A549 (cell line): ENCODE data around the gene CSNK2A3. TPM values are rescaled to one million over a fixed set of nuclear protein-coding genes. Genes with fewer than 3 reads are reported as not detected.
A peak's percentile ranks its signal among the peaks of the same experiment; 100 is the strongest.

Experiments
- ATAC-seq, 2 experiments: fragments of 200-7000 bp in 1 of 2; fragments of >200 bp in 1 of 2; cut with Nextera tagmentation in 1 of 2; cut with Tn5 transposase in 1 of 2; 3 replicates each; pipeline versions ENCODE4 v1.8.0 to v1.9.1; 2018 to 2020; ENCODE audit warnings: mild to moderate bottlenecking in 1 of 2, moderate library complexity in 1 of 2
- CTCF ChIA-PET: fragments of 300-600 bp; sonication (Branson Sonifier 250); formaldehyde crosslinking; extraction: SDS; loops from one replicate; lab custom pipeline; 2021; ENCODE audit warnings: antibody characterized with exemption, inconsistent platforms; lab: Yijun Ruan, JAX
- POLR2A ChIA-PET: fragments of 350-600 bp; formaldehyde crosslinking; extraction: SDS; loops from one replicate; lab custom pipeline; 2021; ENCODE audit warnings: antibody characterized with exemption, inconsistent platforms; lab: Yijun Ruan, JAX
- DNase-seq, 2 experiments: peaks; one replicate each; pipeline versions ENCODE4 v3.0.0 to v3.0.0-alpha.2; 2011 to 2016; ENCODE audit warnings: low read depth in 1 of 2, low spot score in 1 of 2
- FAIRE-seq: peaks from 2 replicates; lab custom pipeline; 2011; peaks lifted over from hg19 to GRCh38; lab: Jason Lieb, UNC
- H3K27ac ChIP-seq, 2 experiments: fragments of >200 bp; sonication (Bioruptor Twin); formaldehyde crosslinking; 3 replicates each; pipeline ENCODE4 v1.5.1; 2016 to 2017
- H3K4me1 ChIP-seq: fragments of >200 bp; sonication (Bioruptor Twin); formaldehyde crosslinking; 3 replicates; pipeline ENCODE4 v1.6.1; 2016
- H3K4me2 ChIP-seq: fragments of >200 bp; sonication (Bioruptor Twin); formaldehyde crosslinking; 3 replicates; pipeline ENCODE4 v1.6.1; 2016
- H3K4me3 ChIP-seq: fragments of >200 bp; sonication (Bioruptor Twin); formaldehyde crosslinking; 3 replicates; pipeline ENCODE4 v1.5.1; 2016
- H3K9me3 ChIP-seq: fragments of >200 bp; sonication (Bioruptor Twin); formaldehyde crosslinking; 3 replicates; pipeline ENCODE4 v1.6.1; 2016
- CHD2 ChIP-seq: fragments of 150-350 bp; IDR thresholded peaks from 2 replicates; pipeline ENCODE4 v1.6.1; 2014; ENCODE audit warnings: low read length; ENCODE audit not compliant: partially characterized antibody
- EHF ChIP-seq: fragments of 250-450 bp; sonication (Bioruptor Pico); IDR thresholded peaks from 2 replicates; pipeline ENCODE4 v1.5.0; 2020; ENCODE audit warnings: mild to moderate bottlenecking
- ESRRA ChIP-seq: fragments of 150-350 bp; IDR thresholded peaks from 2 replicates; pipeline ENCODE4 v1.6.1; 2014; ENCODE audit warnings: mild to moderate bottlenecking, low read length, borderline replicate concordance
- FOSL2 ChIP-seq, 2 experiments: fragments of 450-650 bp in 1 of 2; fragments of >200 bp in 1 of 2; sonication (Bioruptor Twin) in 1 of 2; formaldehyde crosslinking; IDR thresholded peaks; 2 replicates each; pipeline versions ENCODE4 v1.5.0 to v1.6.1; 2016 to 2020; ENCODE audit warnings: mild to moderate bottlenecking in 1 of 2, moderate library complexity in 1 of 2
- FOXS1 ChIP-seq: fragments of 250-450 bp; sonication (Bioruptor Pico); IDR thresholded peaks from 2 replicates; pipeline ENCODE4 v1.5.0; 2020; ENCODE audit warnings: mild to moderate bottlenecking, moderate library complexity
- GATA3 ChIP-seq: IDR thresholded peaks from 2 replicates; pipeline ENCODE4 v1.6.1; 2012; ENCODE audit warnings: borderline replicate concordance
- HEYL ChIP-seq: fragments of 250-450 bp; sonication (Bioruptor Pico); IDR thresholded peaks from 2 replicates; pipeline ENCODE4 v1.8.0; 2021; ENCODE audit warnings: mild to moderate bottlenecking, moderate library complexity
- HOXB13 ChIP-seq: fragments of 250-450 bp; sonication (Bioruptor Pico); IDR thresholded peaks from 2 replicates; pipeline ENCODE4 v1.5.0; 2020; ENCODE audit warnings: low read depth, mild to moderate bottlenecking, moderate library complexity
- HOXB5 ChIP-seq: fragments of 250-450 bp; sonication (Bioruptor Pico); IDR thresholded peaks from 2 replicates; pipeline ENCODE4 v1.5.0; 2020; ENCODE audit warnings: mild to moderate bottlenecking, moderate library complexity
- JUN ChIP-seq, 2 experiments: fragments of >200 bp; sonication (Bioruptor Twin); formaldehyde crosslinking; IDR thresholded peaks; 2 replicates in 1 of 2; 3 replicates in 1 of 2; pipeline ENCODE4 v1.6.1; 2016 to 2017
- KDM5A ChIP-seq: fragments of 200-600 bp; sonication (generic); IDR thresholded peaks from 2 replicates; pipeline ENCODE4 v1.6.1; 2016; ENCODE audit warnings: antibody characterized with exemption, mild to moderate bottlenecking
- MAFK ChIP-seq: fragments of 450-650 bp; IDR thresholded peaks from 2 replicates; pipeline ENCODE4 v1.6.1; 2014; ENCODE audit not compliant: partially characterized antibody
- MYC ChIP-seq: IDR thresholded peaks from 2 replicates; pipeline ENCODE4 v1.6.1; 2012; ENCODE audit warnings: mild to moderate bottlenecking, inconsistent platforms, low read length, improper control_type of control experiment, borderline replicate concordance
- PHF8 ChIP-seq: fragments of 200-600 bp; sonication (generic); IDR thresholded peaks from 2 replicates; pipeline ENCODE4 v1.6.1; 2016; ENCODE audit warnings: low read depth, mild to moderate bottlenecking, antibody characterized with exemption, moderate library complexity, borderline replicate concordance
- RCOR1 ChIP-seq: fragments of 150-350 bp; IDR thresholded peaks from 2 replicates; pipeline ENCODE4 v1.6.1; 2014; ENCODE audit warnings: antibody characterized with exemption, low read length, low read depth
- SREBF2 ChIP-seq: fragments of 450-650 bp; IDR thresholded peaks from 2 replicates; pipeline ENCODE4 v1.6.1; 2014; ENCODE audit warnings: mild to moderate bottlenecking, moderate library complexity
- TFCP2L1 ChIP-seq: fragments of 250-450 bp; sonication (Bioruptor Pico); IDR thresholded peaks from 2 replicates; pipeline ENCODE4 v1.5.0; 2021; ENCODE audit warnings: mild to moderate bottlenecking
- ZFP36 ChIP-seq: fragments of 450-650 bp; IDR thresholded peaks from 2 replicates; pipeline ENCODE4 v1.6.1; 2014; ENCODE audit warnings: borderline replicate concordance; ENCODE audit not compliant: partially characterized antibody
- WGBS: methylation state at CpG from one replicate; pipeline ENCODE4 v1.1.6; 2017; ENCODE audit errors: missing lambda C conversion rate; 5-methylcytosine and 5-hydroxymethylcytosine counted together
- polyA plus RNA-seq, 4 experiments: library from polyadenylated mRNA; depleted of rRNA in 3 of 4; stranded (reverse); fragments of >200 nt; fragmentation: RNase III in 1 of 4; extraction: RNeasy Plus Mini Kit Qiagen cat#74134 plus additional on column Dnase treatment in 1 of 4; gene quantifications; 2 replicates in 3 of 4; 3 replicates in 1 of 4; pipeline ENCODE4 v1.2.3, GENCODE V29; 2011 to 2017
- TF ChIP-seq, protein P1 (sequence below): fragments of >200 bp; sonication (Bioruptor Twin); formaldehyde crosslinking; IDR thresholded peaks from 3 replicates; pipeline ENCODE4 v1.5.1; 2016
- TF ChIP-seq, protein P2 (sequence below): IDR thresholded peaks from 2 replicates; pipeline ENCODE4 v1.6.1; 2012; ENCODE audit warnings: low read depth, borderline replicate concordance
- TF ChIP-seq, protein P3 (sequence below): fragments of 150-350 bp; IDR thresholded peaks from 2 replicates; pipeline ENCODE4 v1.6.1; 2014; ENCODE audit warnings: low read depth, mild to moderate bottlenecking, low read length
- TF ChIP-seq, protein P4 (sequence below): IDR thresholded peaks from 2 replicates; pipeline ENCODE4 v1.6.1; 2012
- TF ChIP-seq, protein P5 (sequence below): fragments of >200 bp; sonication (Bioruptor Twin); formaldehyde crosslinking; IDR thresholded peaks from 3 replicates; pipeline ENCODE4 v1.6.1; 2016

Gene CSNK2A3
- polyA plus RNA-seq, 2 of the 4 experiments (the other 2 are of a cell fraction): 4.4 to 5.7 TPM

DNA sequence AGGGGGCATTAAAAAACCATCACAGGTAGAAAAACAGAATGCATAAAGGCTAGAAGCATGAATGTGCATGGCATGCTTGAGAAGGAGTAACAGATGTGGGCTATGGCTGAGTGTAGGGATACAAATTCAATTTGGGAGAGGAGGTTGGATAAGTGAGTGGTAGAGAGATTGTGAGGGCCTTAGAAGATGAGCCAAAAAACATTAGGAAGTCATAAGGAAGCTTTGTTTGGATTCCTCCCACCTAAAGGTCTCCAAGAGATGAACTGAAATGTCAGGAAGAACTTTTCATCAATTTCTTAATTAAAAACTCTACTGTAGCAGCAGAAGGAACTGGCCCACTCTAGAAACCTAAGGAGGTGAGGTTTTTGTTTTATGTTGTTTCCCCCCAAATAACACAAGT is 41.2 kb upstream of the CSNK2A3 start:
- CTCF ChIA-PET: no interaction called here
- POLR2A ChIA-PET: no interaction called here
- no peak for FAIRE-seq

DNA sequence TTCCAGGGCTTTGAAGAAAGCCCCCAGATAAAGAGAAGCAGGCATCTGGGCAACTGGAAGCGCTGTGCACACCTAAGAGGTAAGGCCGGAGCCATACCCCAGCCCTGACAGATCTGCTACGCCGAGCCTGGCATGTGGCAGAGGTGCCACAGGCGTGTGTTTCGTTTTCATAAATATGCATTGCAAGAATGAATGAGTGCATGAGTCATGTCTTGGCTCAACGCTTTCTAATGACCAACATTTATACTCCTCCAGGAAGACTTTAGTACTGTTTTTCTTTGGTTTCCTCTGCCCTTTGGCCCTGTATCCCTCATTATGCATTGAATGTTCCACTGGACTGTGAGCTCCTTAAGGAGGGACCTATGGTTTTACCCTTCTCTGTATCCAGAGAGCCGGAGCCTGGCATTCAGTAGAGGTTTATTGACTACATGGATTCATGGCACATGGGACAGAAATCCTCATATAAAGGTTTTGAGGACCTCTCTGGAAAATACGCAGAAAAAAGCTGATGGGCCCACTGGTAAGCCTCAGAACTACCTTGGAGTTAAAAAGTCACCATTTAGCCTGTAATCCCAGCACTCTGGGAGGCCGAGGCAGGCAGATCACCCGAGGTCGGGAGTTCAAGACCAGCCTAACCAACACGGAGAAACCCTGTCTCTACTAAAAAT is 38.9 kb upstream of the CSNK2A3 start:
- WGBS: 77% methylated on average over 13 of the region's 13 CpGs

More for the DNA sequence above, 41.2 kb upstream of the CSNK2A3 start:
- Histone ChIP-seq H3K9me3 (no peaks in the 10 kb centered on the region), H3K4me1 (0 out of 3 replicates have a peak, but pooled peaks cover 12% of the 10 kb centered on the region), H3K27ac (no peak overlapping the region), H3K4me2 (no peak overlapping the region), H3K4me3 (no peak overlapping the region)
- TF ChIP-seq HOXB5 (CRISPR knock-in tag) (no peak), ZFP36 (no peak), HOXB13 (no peak), HEYL (CRISPR knock-in tag) (no peak), GATA3 (no peak), PHF8 (no peak), JUN (IDR thresholded peaks at IDR 0.05) (no peak), EHF (CRISPR knock-in tag) (no peak), FOSL2 (IDR thresholded peaks at IDR 0.05) (no peak), FOSL2 (CRISPR knock-in tag; IDR thresholded peaks at IDR 0.05) (no peak), SREBF2 (no peak), FOXS1 (CRISPR knock-in tag) (no peak), CHD2 (no peak), RCOR1 (no peak), MAFK (no peak), KDM5A (no peak), MYC (no peak)
- TF ChIP-seq, protein P1, sequence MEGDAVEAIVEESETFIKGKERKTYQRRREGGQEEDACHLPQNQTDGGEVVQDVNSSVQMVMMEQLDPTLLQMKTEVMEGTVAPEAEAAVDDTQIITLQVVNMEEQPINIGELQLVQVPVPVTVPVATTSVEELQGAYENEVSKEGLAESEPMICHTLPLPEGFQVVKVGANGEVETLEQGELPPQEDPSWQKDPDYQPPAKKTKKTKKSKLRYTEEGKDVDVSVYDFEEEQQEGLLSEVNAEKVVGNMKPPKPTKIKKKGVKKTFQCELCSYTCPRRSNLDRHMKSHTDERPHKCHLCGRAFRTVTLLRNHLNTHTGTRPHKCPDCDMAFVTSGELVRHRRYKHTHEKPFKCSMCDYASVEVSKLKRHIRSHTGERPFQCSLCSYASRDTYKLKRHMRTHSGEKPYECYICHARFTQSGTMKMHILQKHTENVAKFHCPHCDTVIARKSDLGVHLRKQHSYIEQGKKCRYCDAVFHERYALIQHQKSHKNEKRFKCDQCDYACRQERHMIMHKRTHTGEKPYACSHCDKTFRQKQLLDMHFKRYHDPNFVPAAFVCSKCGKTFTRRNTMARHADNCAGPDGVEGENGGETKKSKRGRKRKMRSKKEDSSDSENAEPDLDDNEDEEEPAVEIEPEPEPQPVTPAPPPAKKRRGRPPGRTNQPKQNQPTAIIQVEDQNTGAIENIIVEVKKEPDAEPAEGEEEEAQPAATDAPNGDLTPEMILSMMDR: no peak
- TF ChIP-seq, protein P2, sequence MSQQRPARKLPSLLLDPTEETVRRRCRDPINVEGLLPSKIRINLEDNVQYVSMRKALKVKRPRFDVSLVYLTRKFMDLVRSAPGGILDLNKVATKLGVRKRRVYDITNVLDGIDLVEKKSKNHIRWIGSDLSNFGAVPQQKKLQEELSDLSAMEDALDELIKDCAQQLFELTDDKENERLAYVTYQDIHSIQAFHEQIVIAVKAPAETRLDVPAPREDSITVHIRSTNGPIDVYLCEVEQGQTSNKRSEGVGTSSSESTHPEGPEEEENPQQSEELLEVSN: no peak
- TF ChIP-seq, protein P3, sequence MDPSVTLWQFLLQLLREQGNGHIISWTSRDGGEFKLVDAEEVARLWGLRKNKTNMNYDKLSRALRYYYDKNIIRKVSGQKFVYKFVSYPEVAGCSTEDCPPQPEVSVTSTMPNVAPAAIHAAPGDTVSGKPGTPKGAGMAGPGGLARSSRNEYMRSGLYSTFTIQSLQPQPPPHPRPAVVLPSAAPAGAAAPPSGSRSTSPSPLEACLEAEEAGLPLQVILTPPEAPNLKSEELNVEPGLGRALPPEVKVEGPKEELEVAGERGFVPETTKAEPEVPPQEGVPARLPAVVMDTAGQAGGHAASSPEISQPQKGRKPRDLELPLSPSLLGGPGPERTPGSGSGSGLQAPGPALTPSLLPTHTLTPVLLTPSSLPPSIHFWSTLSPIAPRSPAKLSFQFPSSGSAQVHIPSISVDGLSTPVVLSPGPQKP: no peak
- TF ChIP-seq, protein P4, sequence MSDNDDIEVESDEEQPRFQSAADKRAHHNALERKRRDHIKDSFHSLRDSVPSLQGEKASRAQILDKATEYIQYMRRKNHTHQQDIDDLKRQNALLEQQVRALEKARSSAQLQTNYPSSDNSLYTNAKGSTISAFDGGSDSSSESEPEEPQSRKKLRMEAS: no peak
- no peak for DNase-seq
- no peak for ATAC-seq

More for the DNA sequence above, 38.9 kb upstream of the CSNK2A3 start:
- FAIRE-seq (no peak), ATAC-seq (peak in 1 of 2 experiments; percentile 50; a peak in 2 of 6 replicates), DNase-seq (peak in 1 of 2 experiments; percentile 23)
- peak; percentile 13; the same call in 1 of the 2 replicates for TF ChIP-seq FOSL2 (IDR thresholded peaks at IDR 0.05)
- peak; percentile 40; the same call in 1 of the 2 replicates for TF ChIP-seq FOSL2 (CRISPR knock-in tag; IDR thresholded peaks at IDR 0.05)
- TF ChIP-seq TFCP2L1 (CRISPR knock-in tag): no peak
- TF ChIP-seq, protein P3: no peak
- TF ChIP-seq, protein P5, sequence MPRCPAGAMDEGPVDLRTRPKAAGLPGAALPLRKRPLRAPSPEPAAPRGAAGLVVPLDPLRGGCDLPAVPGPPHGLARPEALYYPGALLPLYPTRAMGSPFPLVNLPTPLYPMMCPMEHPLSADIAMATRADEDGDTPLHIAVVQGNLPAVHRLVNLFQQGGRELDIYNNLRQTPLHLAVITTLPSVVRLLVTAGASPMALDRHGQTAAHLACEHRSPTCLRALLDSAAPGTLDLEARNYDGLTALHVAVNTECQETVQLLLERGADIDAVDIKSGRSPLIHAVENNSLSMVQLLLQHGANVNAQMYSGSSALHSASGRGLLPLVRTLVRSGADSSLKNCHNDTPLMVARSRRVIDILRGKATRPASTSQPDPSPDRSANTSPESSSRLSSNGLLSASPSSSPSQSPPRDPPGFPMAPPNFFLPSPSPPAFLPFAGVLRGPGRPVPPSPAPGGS: no peak
- TF ChIP-seq ESRRA: no peak
- ChIA-PET CTCF (interaction anchor here (1.0 kb wide), 1 partner anchor 395 kb away, joined by 3 read pairs; no protein-coding TSS in a partner anchor), POLR2A (no interaction called here)
- Histone ChIP-seq H3K9me3 (no peaks in the 10 kb centered on the region), H3K27ac (peak overlapping the region in 1 of 2 experiments; percentile 1; a peak in 1 of 6 replicates), H3K4me2 (no peak overlapping the region), H3K4me3 (no peak overlapping the region), H3K4me1 (0 out of 3 replicates have a peak, but pooled peaks cover 12% of the 10 kb centered on the region)
